MM.1S (cell line): ENCODE results near the gene TRDMT1.

Experiments used
- DNase-seq: peaks from one replicate; pipeline ENCODE4 v3.0.0-alpha.2; 2015
- H2AFZ ChIP-seq: fragments of 300-600 bp; sonication (generic); 2 replicates; pipeline ENCODE4 v1.6.0; 2016; ENCODE audit warnings: antibody characterized with exemption, low read length
- H3F3A ChIP-seq: fragments of 300-600 bp; sonication (generic); 2 replicates; pipeline ENCODE4 v1.6.1; 2016; ENCODE audit warnings: mild to moderate bottlenecking, antibody characterized with exemption, low read length, moderate library complexity, mixed read lengths; ENCODE audit not compliant: insufficient read depth
- H3K27ac ChIP-seq: fragments of 300-600 bp; sonication (generic); 2 replicates; pipeline ENCODE4 v1.5.1; 2016; ENCODE audit warnings: mild to moderate bottlenecking, low read length
- H3K27me3 ChIP-seq: fragments of 300-600 bp; sonication (generic); replicated peaks from 2 replicates; pipeline ENCODE4 v1.6.0; 2016; ENCODE audit warnings: low read length; ENCODE audit not compliant: insufficient read depth
- H3K36me3 ChIP-seq: fragments of 300-600 bp; sonication (generic); replicated peaks from 2 replicates; pipeline ENCODE4 v1.6.1; 2016; ENCODE audit warnings: mild to moderate bottlenecking, low read length, mixed read lengths; ENCODE audit not compliant: insufficient read depth
- H3K4me1 ChIP-seq: fragments of 300-600 bp; sonication (generic); 2 replicates; pipeline ENCODE4 v1.6.1; 2016; ENCODE audit warnings: low read length, mixed read lengths
- H3K4me2 ChIP-seq: fragments of 300-600 bp; sonication (generic); 2 replicates; pipeline ENCODE4 v1.6.0; 2016; ENCODE audit warnings: low read depth, low read length
- H3K4me3 ChIP-seq: fragments of 300-600 bp; sonication (generic); 2 replicates; pipeline ENCODE4 v1.5.1; 2016; ENCODE audit warnings: low read length, mixed read lengths
- H3K79me2 ChIP-seq: fragments of 300-600 bp; sonication (generic); 2 replicates; pipeline ENCODE4 v1.6.1; 2016; ENCODE audit warnings: mixed run types, low read length, mixed read lengths
- H3K9ac ChIP-seq: fragments of 300-600 bp; sonication (generic); 2 replicates; pipeline ENCODE4 v1.6.1; 2016; ENCODE audit warnings: low read length, mixed read lengths
- H3K9me2 ChIP-seq: fragments of 300-600 bp; sonication (generic); replicated peaks from 2 replicates; pipeline ENCODE4 v1.6.1; 2016; ENCODE audit warnings: mild to moderate bottlenecking, low read length, mixed read lengths; ENCODE audit not compliant: insufficient read depth
- H3K9me3 ChIP-seq: fragments of 300-600 bp; sonication (generic); replicated peaks from 2 replicates; pipeline ENCODE4 v1.6.1; 2016; ENCODE audit warnings: mild to moderate bottlenecking, low read length, mixed read lengths; ENCODE audit not compliant: insufficient read depth
- H4K20me1 ChIP-seq: fragments of 300-600 bp; sonication (generic); 2 replicates; pipeline ENCODE4 v1.6.1; 2016; ENCODE audit warnings: mild to moderate bottlenecking, low read length, moderate library complexity, mixed read lengths; ENCODE audit not compliant: insufficient read depth
- EZH2 ChIP-seq: fragments of 300-600 bp; sonication (generic); optimal IDR thresholded peaks from 2 replicates; pipeline ENCODE3; 2017; ENCODE audit warnings: low read depth, mild to moderate bottlenecking, antibody characterized with exemption, low read length, mixed read lengths
- EZH2phosphoT487 ChIP-seq: fragments of 300-600 bp; sonication (generic); IDR thresholded peaks from 2 replicates; pipeline ENCODE4 v1.6.1; 2018; ENCODE audit warnings: antibody characterized with exemption, low read length
- TF ChIP-seq, protein P1 (sequence below): fragments of 300-600 bp; sonication (generic); IDR thresholded peaks from 2 replicates; pipeline ENCODE4 v1.5.1; 2016; ENCODE audit warnings: antibody characterized with exemption, low read length, mixed read lengths

TRDMT1 gene

DNA sequence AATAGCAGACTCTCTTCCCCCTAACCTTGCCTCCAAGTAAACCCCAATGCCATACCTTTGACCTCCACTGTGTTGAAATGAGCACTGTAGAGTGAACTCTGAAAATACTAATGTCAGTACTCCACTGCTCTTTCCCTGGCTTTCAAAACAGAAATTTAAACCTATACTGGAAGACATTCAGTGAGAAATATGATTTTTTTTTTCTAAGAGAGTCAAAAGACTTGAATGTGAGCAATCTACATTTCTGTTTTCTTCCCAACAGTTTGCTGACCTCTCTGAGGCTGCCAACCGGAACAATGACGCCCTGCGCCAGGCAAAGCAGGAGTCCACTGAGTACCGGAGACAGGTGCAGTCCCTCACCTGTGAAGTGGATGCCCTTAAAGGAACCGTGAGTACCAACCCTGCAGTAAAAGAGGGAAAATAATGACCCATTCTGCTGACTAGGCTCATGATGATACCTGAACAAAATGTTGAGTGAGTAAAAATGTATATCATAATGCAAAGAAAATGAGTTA, 33.0 kb upstream of the TRDMT1 start:
- Histone ChIP-seq H3K4me1 (peaks cover 18% of the 10 kb centered on the region), H3K36me3 (peaks cover 14% of the 10 kb centered on the region; the same call in 1 of the 2 replicates), H3K9me3 (no peaks in the 10 kb centered on the region), H3K27me3 (no peaks in the 10 kb centered on the region), H3K4me2 (no peak overlapping the region), H3F3A (peaks cover 61% of the 10 kb centered on the region), H3K79me2 (peaks cover 11% of the 10 kb centered on the region; the same call in 1 of the 2 replicates), H2AFZ (no peak overlapping the region), H3K27ac (no peak overlapping the region), H4K20me1 (no peaks in the 10 kb centered on the region), H3K9me2 (no peaks in the 10 kb centered on the region), H3K9ac (no peak overlapping the region), H3K4me3 (no peak overlapping the region)
- DNase-seq = no peak
- TF ChIP-seq, protein P1, sequence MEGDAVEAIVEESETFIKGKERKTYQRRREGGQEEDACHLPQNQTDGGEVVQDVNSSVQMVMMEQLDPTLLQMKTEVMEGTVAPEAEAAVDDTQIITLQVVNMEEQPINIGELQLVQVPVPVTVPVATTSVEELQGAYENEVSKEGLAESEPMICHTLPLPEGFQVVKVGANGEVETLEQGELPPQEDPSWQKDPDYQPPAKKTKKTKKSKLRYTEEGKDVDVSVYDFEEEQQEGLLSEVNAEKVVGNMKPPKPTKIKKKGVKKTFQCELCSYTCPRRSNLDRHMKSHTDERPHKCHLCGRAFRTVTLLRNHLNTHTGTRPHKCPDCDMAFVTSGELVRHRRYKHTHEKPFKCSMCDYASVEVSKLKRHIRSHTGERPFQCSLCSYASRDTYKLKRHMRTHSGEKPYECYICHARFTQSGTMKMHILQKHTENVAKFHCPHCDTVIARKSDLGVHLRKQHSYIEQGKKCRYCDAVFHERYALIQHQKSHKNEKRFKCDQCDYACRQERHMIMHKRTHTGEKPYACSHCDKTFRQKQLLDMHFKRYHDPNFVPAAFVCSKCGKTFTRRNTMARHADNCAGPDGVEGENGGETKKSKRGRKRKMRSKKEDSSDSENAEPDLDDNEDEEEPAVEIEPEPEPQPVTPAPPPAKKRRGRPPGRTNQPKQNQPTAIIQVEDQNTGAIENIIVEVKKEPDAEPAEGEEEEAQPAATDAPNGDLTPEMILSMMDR = no peak
- TF ChIP-seq EZH2phosphoT487 (no peak), EZH2 (no peak)

DNA sequence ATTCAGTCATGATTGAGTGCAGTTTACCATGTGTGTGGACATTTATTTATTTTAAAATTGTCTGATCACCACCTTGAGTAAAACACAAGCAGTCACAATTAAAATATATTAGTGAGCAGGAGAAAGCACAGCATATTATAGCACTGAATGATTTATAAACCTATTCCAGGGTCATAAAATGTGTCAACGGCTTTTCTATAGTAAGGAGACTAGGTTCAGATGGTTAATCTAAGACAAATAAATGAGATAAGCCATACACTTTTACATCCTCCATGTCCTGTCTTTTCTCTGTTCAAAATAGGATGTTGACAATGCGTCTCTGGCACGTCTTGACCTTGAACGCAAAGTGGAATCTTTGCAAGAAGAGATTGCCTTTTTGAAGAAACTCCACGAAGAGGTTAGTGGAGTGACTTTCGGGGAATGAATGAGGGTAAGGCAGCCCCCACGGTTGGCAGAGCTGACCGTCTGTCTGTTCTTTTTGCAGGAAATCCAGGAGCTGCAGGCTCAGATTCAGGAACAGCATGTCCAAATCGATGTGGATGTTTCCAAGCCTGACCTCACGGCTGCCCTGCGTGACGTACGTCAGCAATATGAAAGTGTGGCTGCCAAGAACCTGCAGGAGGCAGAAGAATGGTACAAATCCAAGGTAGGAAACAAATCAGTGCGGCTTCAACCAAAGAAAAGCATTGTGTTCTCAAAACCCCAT, 32.0 kb upstream of the TRDMT1 start:
- Histone ChIP-seq H3K27me3 (no peaks in the 10 kb centered on the region), H2AFZ (no peak overlapping the region), H3K4me2 (no peak overlapping the region), H3F3A (peaks cover 63% of the 10 kb centered on the region), H3K4me3 (no peak overlapping the region), H3K79me2 (peaks cover 15% of the 10 kb centered on the region; the same call in 1 of the 2 replicates), H3K36me3 (peaks cover 14% of the 10 kb centered on the region; the same call in 1 of the 2 replicates), H3K9me3 (no peaks in the 10 kb centered on the region), H4K20me1 (no peaks in the 10 kb centered on the region), H3K9me2 (no peaks in the 10 kb centered on the region), H3K9ac (no peak overlapping the region), H3K27ac (no peak overlapping the region), H3K4me1 (peaks cover 18% of the 10 kb centered on the region)
- TF ChIP-seq EZH2phosphoT487 (no peak), EZH2 (no peak)
- TF ChIP-seq, protein P1 = no peak
- DNase-seq = no peak

DNA sequence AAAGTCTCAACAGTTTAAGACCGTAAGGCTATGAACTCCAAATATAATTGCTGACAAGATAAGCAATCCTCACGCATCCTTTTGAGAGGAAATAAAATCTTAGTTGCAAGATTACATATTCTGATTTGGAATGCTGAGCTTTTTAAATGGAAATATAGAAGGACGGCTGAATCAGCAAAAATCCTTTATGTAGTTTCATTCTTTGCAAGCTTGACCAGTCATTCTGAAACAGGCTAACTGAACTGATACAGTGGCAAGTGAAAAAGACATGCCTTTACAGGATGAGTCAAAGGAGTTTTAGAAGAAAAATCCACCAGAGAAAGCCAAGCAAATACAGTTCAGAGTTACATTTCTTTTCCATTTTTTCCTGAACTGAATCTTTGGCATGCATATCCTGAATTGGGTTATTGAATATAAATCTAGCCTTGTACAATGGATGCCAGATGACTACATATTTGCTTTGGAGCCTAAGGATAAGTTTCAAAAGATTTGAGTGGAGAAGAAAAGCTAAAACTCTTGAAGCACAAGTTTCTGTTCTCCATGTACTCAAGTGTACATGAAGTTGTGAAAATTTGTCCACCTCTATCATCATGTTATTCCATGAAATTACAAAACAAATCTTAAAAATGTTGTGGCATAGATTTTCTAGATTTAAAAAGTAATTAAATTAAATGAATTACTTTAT, 30.9 kb upstream of the TRDMT1 start:
- H3K4me2 ChIP-seq = peak overlapping the region; percentile 98
- H3K27me3 ChIP-seq = no peaks in the 10 kb centered on the region
- DNase-seq = peak; percentile 70
- peaks cover 14% of the 10 kb centered on the region; the same call in 1 of the 2 replicates for H3K36me3 ChIP-seq
- no peaks in the 10 kb centered on the region for H3K9me2 ChIP-seq
- peaks cover 18% of the 10 kb centered on the region for H3K4me1 ChIP-seq
- peak overlapping the region; percentile 97; the same call in 1 of the 2 replicates for H3K27ac ChIP-seq
- no peak overlapping the region for H2AFZ ChIP-seq
- H4K20me1 ChIP-seq = no peaks in the 10 kb centered on the region
- peak overlapping the region; percentile 0; the same call in 1 of the 2 replicates for H3K9ac ChIP-seq
- H3K79me2 ChIP-seq = peaks cover 15% of the 10 kb centered on the region; the same call in 1 of the 2 replicates
- no peaks in the 10 kb centered on the region for H3K9me3 ChIP-seq
- TF ChIP-seq EZH2 = no peak
- TF ChIP-seq EZH2phosphoT487 = no peak
- TF ChIP-seq, protein P1 = no peak
- peaks cover 72% of the 10 kb centered on the region for H3F3A ChIP-seq
- no peak overlapping the region for H3K4me3 ChIP-seq
